NB4 (cell line): ENCODE data around the gene DNAJC27.
A peak's percentile ranks its signal among the peaks of the same experiment; 100 is the strongest.

Source experiments
- DNase-seq: peaks from one replicate; pipeline ENCODE4 v3.0.0; 2010; ENCODE audit warnings: low read depth
- H3K4me3 ChIP-seq: one replicate; pipeline ENCODE4 v1.5.1; 2011; ENCODE audit warnings: mild to moderate bottlenecking, low read depth, low read length, moderate library complexity
- CTCF ChIP-seq: IDR thresholded peaks from one replicate; pipeline ENCODE4 v1.5.1; 2012; ENCODE audit warnings: low read depth, low read length
- MAX ChIP-seq: IDR thresholded peaks from 2 replicates; pipeline ENCODE4 v1.6.1; 2011; ENCODE audit warnings: low read depth, low read length
- MYC ChIP-seq: IDR thresholded peaks from 2 replicates; pipeline ENCODE4 v1.6.1; 2011; ENCODE audit warnings: low read depth, low read length
- POLR2A ChIP-seq: IDR thresholded peaks from 2 replicates; pipeline ENCODE4 v1.6.1; 2011; ENCODE audit warnings: mild to moderate bottlenecking; ENCODE audit not compliant: insufficient read length; ENCODE audit errors: extremely low read depth

Gene DNAJC27

GRCh38 chr2:24937236-24937635, 34.5 kb downstream of the DNAJC27 start:
- no peak overlapping the region for H3K4me3 ChIP-seq
- DNase-seq = no peak
- TF ChIP-seq POLR2A (no peak), MYC (no peak), CTCF (no peak)

- TF ChIP-seq CTCF (no peak), POLR2A (no peak), MAX (no peak), MYC (no peak)
- H3K4me3 ChIP-seq = no peak overlapping the region
- no peak for DNase-seq
Observed at GRCh38 chr2:24935145-24935544, 36.6 kb downstream of the DNAJC27 start.

- no peak overlapping the region for H3K4me3 ChIP-seq
- TF ChIP-seq POLR2A (no peak), MAX (no peak), CTCF (no peak), MYC (no peak)
- no peak for DNase-seq
Observed at GRCh38 chr2:24932715-24933114, 39.0 kb downstream of the DNAJC27 start.

- no peak overlapping the region for H3K4me3 ChIP-seq
- TF ChIP-seq POLR2A (no peak), MAX (no peak), CTCF (no peak), MYC (no peak)
- DNase-seq = peak; percentile 23
Observed at GRCh38 chr2:24930768-24931167, 41.0 kb downstream of the DNAJC27 start.

GRCh38 chr2:24929230-24929629, 42.5 kb downstream of the DNAJC27 start:
- DNase-seq = no peak
- no peak for TF ChIP-seq CTCF
- TF ChIP-seq MYC = no peak
- no peak for TF ChIP-seq MAX
- no peak for TF ChIP-seq POLR2A

GRCh38 chr2:24928036-24928435, 43.7 kb downstream of the DNAJC27 start:
- DNase-seq = no peak
- TF ChIP-seq MYC = no peak
- TF ChIP-seq POLR2A = no peak
- no peak for TF ChIP-seq MAX
- TF ChIP-seq CTCF = no peak
- H3K4me3 ChIP-seq = no peak overlapping the region

More at GRCh38 chr2:24929230-24929629, 42.5 kb downstream of the DNAJC27 start:
- H3K4me3 ChIP-seq = no peak overlapping the region
